Amniotic stem cell (primary cell): ENCODE data around the gene FAM184A.
"Not testable (repeated sequence)": the region's sequence is repeated elsewhere in the genome, so short reads cannot be mapped to it uniquely, and the experiment has no call there.

Source experiments
- DNase-seq: peaks from one replicate; lab custom pipeline; 2025; lab: John Stamatoyannopoulos, UW

Gene FAM184A

GRCh38 chr6:119100115-119100514, 21.7 kb upstream of the FAM184A start:
- DNase-seq, result no peak

- DNase-seq, result not testable (repeated sequence)
Observed at GRCh38 chr6:119097815-119098361, 19.4 kb upstream of the FAM184A start.

- DNase-seq, result no peak
Observed at GRCh38 chr6:119096721-119097565, 18.5 kb upstream of the FAM184A start.

- no peak for DNase-seq
Observed at GRCh38 chr6:119090256-119090655, 11.8 kb upstream of the FAM184A start.

- DNase-seq, result no peak
Observed at GRCh38 chr6:119084784-119085183, 6.3 kb upstream of the FAM184A start.

GRCh38 chr6:119083007-119083406, 4.5 kb upstream of the FAM184A start:
- DNase-seq, result no peak

GRCh38 chr6:119079283-119079809, 882 bp upstream of the FAM184A start:
- no peak for DNase-seq

- no peak for DNase-seq
Observed at GRCh38 chr6:119077643-119078375, 655 bp downstream of the FAM184A start.

- DNase-seq, result no peak
Observed at GRCh38 chr6:119077391-119077642, 1.1 kb downstream of the FAM184A start.

GRCh38 chr6:119076576-119077390, 1.7 kb downstream of the FAM184A start:
- no peak for DNase-seq

GRCh38 chr6:119076173-119076572, 2.3 kb downstream of the FAM184A start:
- no peak for DNase-seq

- DNase-seq, result no peak
Observed at GRCh38 chr6:119075200-119075981, 3.1 kb downstream of the FAM184A start.

- no peak for DNase-seq
Observed at GRCh38 chr6:119073307-119074051, 5.0 kb downstream of the FAM184A start.

- DNase-seq, result no peak
Observed at GRCh38 chr6:119071576-119071975, 6.9 kb downstream of the FAM184A start.

GRCh38 chr6:119067091-119067490, 11.4 kb downstream of the FAM184A start:
- no peak for DNase-seq

GRCh38 chr6:119066517-119066916, 11.9 kb downstream of the FAM184A start:
- DNase-seq, result no peak

- DNase-seq, result no peak
Observed at GRCh38 chr6:119065955-119066354, 12.5 kb downstream of the FAM184A start.

GRCh38 chr6:119065382-119065781, 13.1 kb downstream of the FAM184A start:
- DNase-seq, result no peak

GRCh38 chr6:119063491-119063890, 15.0 kb downstream of the FAM184A start:
- DNase-seq, result no peak

GRCh38 chr6:119061215-119061614, 17.2 kb downstream of the FAM184A start:
- DNase-seq, result no peak
